ENCODE results near the gene FAM177A1.
"Not testable (repeated sequence)": the region's sequence is repeated elsewhere in the genome, so short reads cannot be mapped to it uniquely, and the experiment has no call there.

FAM177A1 gene

GRCh38 chr14:35046048-35046750, at the start of gene FAM177A1:
FAM177A1 (plus strand) TSS chr14:35046272; CDS start chr14:35046464, 192 bp downstream.
- DNase-seq = peak; percentile 98

GRCh38 chr14:34997762-34998161, 48.3 kb upstream of the FAM177A1 start:
- no peak for DNase-seq

GRCh38 chr14:34999500-34999899, 46.6 kb upstream of the FAM177A1 start:
- DNase-seq = no peak

GRCh38 chr14:35001621-35002020, 44.5 kb upstream of the FAM177A1 start:
- no peak for DNase-seq

GRCh38 chr14:35004839-35005238, 41.2 kb upstream of the FAM177A1 start:
- DNase-seq = no peak

GRCh38 chr14:35016568-35016967, 29.5 kb upstream of the FAM177A1 start:
- DNase-seq = no peak

GRCh38 chr14:35020713-35021112, 25.4 kb upstream of the FAM177A1 start:
- DNase-seq = no peak

GRCh38 chr14:35028435-35028834, 17.6 kb upstream of the FAM177A1 start:
- no peak for DNase-seq

GRCh38 chr14:35032562-35032961, 13.5 kb upstream of the FAM177A1 start:
- no peak for DNase-seq

GRCh38 chr14:35034440-35034833, 11.6 kb upstream of the FAM177A1 start:
- no peak for DNase-seq

GRCh38 chr14:35034944-35035554, 11.0 kb upstream of the FAM177A1 start:
- DNase-seq = not testable (repeated sequence)

- not testable (repeated sequence) for DNase-seq
These were observed 7.8 kb upstream of the FAM177A1 start for GRCh38 chr14:35038312-35038711.

GRCh38 chr14:35042632-35043031, 3.4 kb upstream of the FAM177A1 start:
- no peak for DNase-seq

GRCh38 chr14:35043046-35043445, 3.0 kb upstream of the FAM177A1 start:
- DNase-seq = no peak

GRCh38 chr14:35044939-35045797, 904 bp upstream of the FAM177A1 start:
- no peak for DNase-seq

GRCh38 chr14:35045798-35046047, 349 bp upstream of the FAM177A1 start:
- no peak for DNase-seq

GRCh38 chr14:35046751-35047536, 872 bp downstream of the FAM177A1 start:
- DNase-seq = no peak

GRCh38 chr14:35047976-35048513, 2.0 kb downstream of the FAM177A1 start:
- no peak for DNase-seq

GRCh38 chr14:35050652-35051051, 4.6 kb downstream of the FAM177A1 start:
- no peak for DNase-seq

- DNase-seq = no peak
These were observed 5.7 kb downstream of the FAM177A1 start for GRCh38 chr14:35051796-35052195.

GRCh38 chr14:35052637-35053036, 6.6 kb downstream of the FAM177A1 start:
- no peak for DNase-seq

- not testable (repeated sequence) for DNase-seq
These were observed 15.2 kb downstream of the FAM177A1 start for GRCh38 chr14:35061113-35061791.

Measured in activated T-cell treated with anti-CD3 and anti-CD28 coated beads, Interleukin-2, amount 50 U/mL, for 1 hour (primary cell).